Loucy (cell line): Measurements from ENCODE around the gene B3GAT1.

Experiments
- H2AFZ ChIP-seq: fragments of 200-600 bp; sonication (generic); 2 replicates; pipeline ENCODE4 v1.6.0; 2016; ENCODE audit warnings: antibody characterized with exemption, mild to moderate bottlenecking, low read length, moderate library complexity
- H3F3A ChIP-seq: fragments of 200-600 bp; 2 replicates; pipeline ENCODE4 v1.6.0; 2016; ENCODE audit warnings: antibody characterized with exemption, low read depth, mild to moderate bottlenecking
- H3K27me3 ChIP-seq: fragments of 200-600 bp; sonication (generic); 2 replicates; pipeline ENCODE4 v1.6.1; 2014; ENCODE audit warnings: low read length, mild to moderate bottlenecking; ENCODE audit not compliant: insufficient read depth, poor library complexity, severe bottlenecking
- H3K36me3 ChIP-seq: fragments of 200-600 bp; sonication (generic); 2 replicates; pipeline ENCODE4 v1.6.1; 2016; ENCODE audit warnings: low read length; ENCODE audit not compliant: insufficient read depth
- H3K4me1 ChIP-seq: fragments of 200-600 bp; sonication (generic); 2 replicates; pipeline ENCODE4 v1.5.1; 2014; ENCODE audit warnings: low read length, mild to moderate bottlenecking; ENCODE audit not compliant: insufficient read depth, poor library complexity, severe bottlenecking
- H3K4me2 ChIP-seq: fragments of 200-600 bp; sonication (generic); 2 replicates; pipeline ENCODE4 v1.6.0; 2014; ENCODE audit warnings: antibody characterized with exemption, low read length, low read depth, mild to moderate bottlenecking; ENCODE audit not compliant: poor library complexity, severe bottlenecking
- H3K4me3 ChIP-seq: fragments of 200-600 bp; sonication (generic); 2 replicates; pipeline ENCODE4 v1.5.1; 2014; ENCODE audit warnings: low read length, mild to moderate bottlenecking, mixed read lengths; ENCODE audit not compliant: poor library complexity, severe bottlenecking
- H3K79me2 ChIP-seq: fragments of 200-600 bp; sonication (generic); 2 replicates; pipeline ENCODE4 v1.6.1; 2014; ENCODE audit warnings: low read length; ENCODE audit not compliant: insufficient read depth
- H3K9ac ChIP-seq: fragments of 200-600 bp; sonication (generic); 2 replicates; pipeline ENCODE4 v1.6.0; 2014; ENCODE audit warnings: mild to moderate bottlenecking, low read depth, low read length, moderate library complexity; ENCODE audit not compliant: poor library complexity, severe bottlenecking
- H3K9me2 ChIP-seq: fragments of 200-600 bp; sonication (generic); replicated peaks from 2 replicates; pipeline ENCODE4 v1.6.1; 2016; ENCODE audit warnings: low read depth, low read length, mixed read lengths
- H3K9me3 ChIP-seq: fragments of 200-600 bp; sonication (generic); 2 replicates; pipeline ENCODE4 v1.6.1; 2014; ENCODE audit warnings: mild to moderate bottlenecking, antibody characterized with exemption, low read length, low read depth; ENCODE audit not compliant: insufficient read depth
- H4K20me1 ChIP-seq: fragments of 200-600 bp; sonication (generic); 2 replicates; pipeline ENCODE4 v1.6.0; 2014; ENCODE audit warnings: antibody characterized with exemption, low read length, mild to moderate bottlenecking; ENCODE audit not compliant: insufficient read depth, poor library complexity, severe bottlenecking
- EZH2phosphoT487 ChIP-seq: fragments of 200-600 bp; IDR thresholded peaks from 2 replicates; pipeline ENCODE4 v1.6.1; 2018; ENCODE audit warnings: antibody characterized with exemption, mild to moderate bottlenecking, moderate library complexity, borderline replicate concordance
- TF ChIP-seq, protein P1 (sequence below): fragments of 200-600 bp; sonication (generic); conservative IDR thresholded peaks from 2 replicates; pipeline ENCODE4 v1.5.1; 2014; ENCODE audit warnings: mild to moderate bottlenecking, antibody characterized with exemption, low read length

Gene B3GAT1

DNA sequence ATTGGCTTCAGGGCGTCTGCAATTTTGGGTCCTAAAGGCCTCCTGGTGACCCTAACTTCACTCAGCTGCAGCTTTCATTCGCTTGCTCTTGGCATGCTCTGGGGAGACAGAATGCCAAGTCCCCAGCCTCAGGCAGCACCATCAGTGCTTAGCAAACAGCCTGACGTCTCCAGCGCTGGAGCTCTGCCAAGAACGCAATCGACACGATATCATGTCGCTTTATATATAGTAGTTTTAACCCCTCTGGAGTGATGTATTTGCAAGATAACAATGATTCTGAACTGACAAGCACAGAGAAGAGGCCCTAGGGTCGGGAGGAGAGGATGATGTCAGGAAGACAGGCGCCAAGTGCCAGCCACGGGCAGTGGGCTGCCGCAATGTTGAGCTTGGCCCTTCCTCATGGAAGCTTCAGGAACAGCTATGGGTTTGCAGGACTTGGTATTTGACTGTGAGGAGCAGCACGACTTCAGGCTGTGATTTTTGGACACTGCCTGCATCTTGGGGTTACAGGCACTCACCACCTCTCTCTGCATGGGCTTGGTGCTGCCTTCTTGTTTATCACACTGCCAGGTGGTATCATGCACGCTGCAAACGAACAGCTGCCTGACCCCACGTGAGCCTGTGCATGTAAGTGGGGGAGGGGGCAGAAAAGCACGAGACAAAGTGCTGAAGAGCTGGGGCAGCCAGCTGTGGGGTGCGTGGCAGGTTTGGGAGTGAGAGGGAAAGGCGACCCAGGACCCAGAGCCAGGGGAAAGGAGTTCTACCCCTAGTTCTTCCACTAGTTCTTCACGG lies 26.1 kb downstream of the B3GAT1 start:
- Histone ChIP-seq H3K27me3 (no peaks in the 10 kb centered on the region), H3K4me3 (no peak overlapping the region), H3K36me3 (no peaks in the 10 kb centered on the region), H3K4me2 (peak overlapping the region; percentile 47), H2AFZ (no peak overlapping the region), H3K9ac (no peak overlapping the region), H3K9me3 (no peaks in the 10 kb centered on the region; the same call in 1 of the 2 replicates), H3K79me2 (no peaks in the 10 kb centered on the region), H3F3A (no peaks in the 10 kb centered on the region), H3K9me2 (no peaks in the 10 kb centered on the region), H3K4me1 (peaks cover 19% of the 10 kb centered on the region), H4K20me1 (no peaks in the 10 kb centered on the region)
- no peak for TF ChIP-seq EZH2phosphoT487
- TF ChIP-seq, protein P1, sequence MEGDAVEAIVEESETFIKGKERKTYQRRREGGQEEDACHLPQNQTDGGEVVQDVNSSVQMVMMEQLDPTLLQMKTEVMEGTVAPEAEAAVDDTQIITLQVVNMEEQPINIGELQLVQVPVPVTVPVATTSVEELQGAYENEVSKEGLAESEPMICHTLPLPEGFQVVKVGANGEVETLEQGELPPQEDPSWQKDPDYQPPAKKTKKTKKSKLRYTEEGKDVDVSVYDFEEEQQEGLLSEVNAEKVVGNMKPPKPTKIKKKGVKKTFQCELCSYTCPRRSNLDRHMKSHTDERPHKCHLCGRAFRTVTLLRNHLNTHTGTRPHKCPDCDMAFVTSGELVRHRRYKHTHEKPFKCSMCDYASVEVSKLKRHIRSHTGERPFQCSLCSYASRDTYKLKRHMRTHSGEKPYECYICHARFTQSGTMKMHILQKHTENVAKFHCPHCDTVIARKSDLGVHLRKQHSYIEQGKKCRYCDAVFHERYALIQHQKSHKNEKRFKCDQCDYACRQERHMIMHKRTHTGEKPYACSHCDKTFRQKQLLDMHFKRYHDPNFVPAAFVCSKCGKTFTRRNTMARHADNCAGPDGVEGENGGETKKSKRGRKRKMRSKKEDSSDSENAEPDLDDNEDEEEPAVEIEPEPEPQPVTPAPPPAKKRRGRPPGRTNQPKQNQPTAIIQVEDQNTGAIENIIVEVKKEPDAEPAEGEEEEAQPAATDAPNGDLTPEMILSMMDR: no peak

DNA sequence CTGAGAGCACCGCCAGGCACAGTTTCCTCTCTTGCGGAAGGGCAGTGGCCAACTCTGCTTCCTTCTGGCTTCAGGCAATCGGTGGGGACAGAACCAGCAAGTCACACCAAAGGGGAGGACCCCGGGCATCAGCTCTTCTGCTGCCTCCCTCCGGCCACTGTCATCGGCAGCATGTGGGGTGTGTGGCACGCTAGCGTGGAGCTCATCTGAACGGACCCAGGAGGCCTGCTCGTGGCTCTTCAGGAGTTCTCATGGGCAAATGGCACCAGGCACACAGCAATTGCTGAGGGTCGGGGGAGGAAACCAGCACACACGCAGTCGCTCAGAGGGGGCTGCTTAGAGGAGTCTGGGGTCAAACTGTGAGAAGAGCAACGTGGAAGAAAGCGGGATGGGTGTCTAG lies 26.9 kb downstream of the B3GAT1 start:
- no peaks in the 10 kb centered on the region; the same call in 1 of the 2 replicates for H3K9me3 ChIP-seq
- no peaks in the 10 kb centered on the region for H3K36me3 ChIP-seq
- H3K9ac ChIP-seq: no peak overlapping the region
- H3K27me3 ChIP-seq: no peaks in the 10 kb centered on the region
- no peaks in the 10 kb centered on the region for H3F3A ChIP-seq
- no peak overlapping the region for H3K4me3 ChIP-seq
- H4K20me1 ChIP-seq: no peaks in the 10 kb centered on the region
- H3K4me1 ChIP-seq: peaks cover 19% of the 10 kb centered on the region
- no peaks in the 10 kb centered on the region for H3K79me2 ChIP-seq
- no peak overlapping the region for H2AFZ ChIP-seq
- H3K9me2 ChIP-seq: no peaks in the 10 kb centered on the region
- no peak overlapping the region for H3K4me2 ChIP-seq
- TF ChIP-seq, protein P1: no peak
- TF ChIP-seq EZH2phosphoT487: no peak

DNA sequence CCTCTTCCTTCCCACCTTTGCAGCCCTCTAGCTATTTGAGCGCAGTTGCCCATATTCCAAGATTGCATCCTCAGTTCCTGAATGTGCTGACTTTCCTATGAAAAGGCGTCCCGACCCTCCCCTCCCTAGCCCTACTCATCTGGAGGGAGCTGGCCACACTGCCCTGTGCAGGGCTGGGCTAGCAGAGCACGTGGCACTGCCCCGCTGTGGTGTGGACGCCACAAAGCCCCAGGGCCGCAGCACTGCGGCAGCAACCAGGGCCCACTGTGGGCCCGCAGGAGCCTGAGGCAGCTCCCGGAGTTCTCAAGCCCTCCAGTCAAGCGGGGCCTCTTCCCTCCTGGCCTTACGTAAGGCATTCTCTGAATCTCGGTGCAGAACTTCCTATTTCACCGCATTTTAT lies 27.6 kb downstream of the B3GAT1 start:
- Histone ChIP-seq H3K9me2 (no peaks in the 10 kb centered on the region), H3K27me3 (no peaks in the 10 kb centered on the region), H3K9ac (no peak overlapping the region), H3K4me2 (no peak overlapping the region), H3K9me3 (no peaks in the 10 kb centered on the region), H3K4me3 (no peak overlapping the region), H3K4me1 (peaks cover 19% of the 10 kb centered on the region), H3K79me2 (no peaks in the 10 kb centered on the region), H4K20me1 (no peaks in the 10 kb centered on the region), H3F3A (no peaks in the 10 kb centered on the region), H2AFZ (no peak overlapping the region), H3K36me3 (no peaks in the 10 kb centered on the region)
- TF ChIP-seq EZH2phosphoT487: no peak
- TF ChIP-seq, protein P1: no peak
